T-helper 1 cell treated with Interleukin-12 subunit alpha and Interleukin-12 subunit beta and Interleukin-4 antibody, amounts not matched to agents 30 μg/mL and 1 μg/mL, for 36 hours (primary cell): Measurements from ENCODE around the gene FES.
A peak's percentile ranks its signal among the peaks of the same experiment; 100 is the strongest.

Experiments
- H3K27ac Mint-ChIP-seq: one replicate; pipeline ENCODE4 v1.8.0; 2021; ENCODE audit warnings: mild to moderate bottlenecking, mixed read lengths
- H3K27me3 Mint-ChIP-seq: one replicate; pipeline ENCODE4 v1.8.0; 2021; ENCODE audit warnings: low read depth, mixed read lengths
- H3K36me3 Mint-ChIP-seq: one replicate; pipeline ENCODE4 v1.8.0; 2021; ENCODE audit warnings: low read depth, mixed read lengths
- H3K4me1 Mint-ChIP-seq: one replicate; pipeline ENCODE4 v1.8.0; 2021; ENCODE audit warnings: low read depth, mixed read lengths
- H3K4me3 Mint-ChIP-seq: one replicate; pipeline ENCODE4 v1.8.0; 2021; ENCODE audit warnings: mild to moderate bottlenecking, moderate library complexity, mixed read lengths
- H3K9me3 Mint-ChIP-seq: one replicate; pipeline ENCODE4 v1.8.0; 2021; ENCODE audit warnings: mixed read lengths

The FES gene

DNA sequence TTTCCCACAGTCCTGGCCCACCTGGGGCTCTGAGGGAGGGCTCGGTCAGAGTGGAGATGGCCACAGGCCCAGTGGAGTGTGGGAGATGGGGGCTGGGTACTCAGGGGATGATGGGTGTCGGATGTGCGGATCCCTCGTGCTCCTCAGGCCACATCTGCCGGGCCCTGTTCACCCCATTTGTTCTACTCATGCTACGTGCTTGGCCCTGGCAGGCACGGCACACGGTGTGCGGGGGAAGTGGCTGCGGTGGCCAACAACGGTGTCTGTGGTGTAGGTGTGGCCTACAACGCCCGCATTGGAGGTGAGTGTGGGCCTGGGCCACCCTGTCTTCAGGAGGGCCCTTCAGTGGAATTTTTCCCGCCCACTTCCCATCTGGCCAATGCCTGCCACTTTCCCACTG lies 7.0 kb upstream of the FES start:
- Mint-ChIP-seq H3K4me3 (peak overlapping the region; percentile 72), H3K36me3 (peaks cover 81% of the 10 kb centered on the region), H3K27ac (peak overlapping the region; percentile 74), H3K4me1 (peaks cover 53% of the 10 kb centered on the region), H3K9me3 (no peaks in the 10 kb centered on the region), H3K27me3 (no peaks in the 10 kb centered on the region)

DNA sequence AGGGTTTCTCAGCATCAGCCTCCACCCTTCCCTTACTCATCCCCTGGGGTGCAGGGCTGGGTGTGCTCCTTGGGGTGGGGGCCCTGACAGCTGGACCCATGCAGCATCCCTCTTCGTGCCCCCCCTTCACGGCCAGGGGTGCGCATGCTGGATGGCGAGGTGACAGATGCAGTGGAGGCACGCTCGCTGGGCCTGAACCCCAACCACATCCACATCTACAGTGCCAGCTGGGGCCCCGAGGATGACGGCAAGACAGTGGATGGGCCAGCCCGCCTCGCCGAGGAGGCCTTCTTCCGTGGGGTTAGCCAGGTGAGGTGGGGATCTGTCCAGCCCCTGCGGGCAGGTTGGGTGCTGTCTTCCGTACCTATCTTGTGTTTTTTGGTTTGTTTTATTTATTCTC lies 6.3 kb upstream of the FES start:
- no peaks in the 10 kb centered on the region for H3K27me3 Mint-ChIP-seq
- H3K4me1 Mint-ChIP-seq, result peaks cover 57% of the 10 kb centered on the region
- peak overlapping the region; percentile 74 for H3K27ac Mint-ChIP-seq
- H3K36me3 Mint-ChIP-seq, result peaks cover 78% of the 10 kb centered on the region
- H3K4me3 Mint-ChIP-seq, result peak overlapping the region; percentile 72
- no peaks in the 10 kb centered on the region for H3K9me3 Mint-ChIP-seq

DNA sequence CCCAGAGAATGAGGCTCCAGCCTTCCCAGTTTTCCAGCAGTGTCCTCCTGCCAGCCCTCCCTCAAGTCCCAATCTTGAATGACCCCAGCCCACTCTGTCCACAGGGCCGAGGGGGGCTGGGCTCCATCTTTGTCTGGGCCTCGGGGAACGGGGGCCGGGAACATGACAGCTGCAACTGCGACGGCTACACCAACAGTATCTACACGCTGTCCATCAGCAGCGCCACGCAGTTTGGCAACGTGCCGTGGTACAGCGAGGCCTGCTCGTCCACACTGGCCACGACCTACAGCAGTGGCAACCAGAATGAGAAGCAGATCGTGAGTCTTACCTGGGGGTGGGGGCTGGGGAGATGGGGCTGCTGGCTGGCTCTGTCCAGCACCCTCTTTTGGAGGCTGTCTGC lies 5.6 kb upstream of the FES start:
- H3K36me3 Mint-ChIP-seq, result peaks cover 74% of the 10 kb centered on the region
- no peaks in the 10 kb centered on the region for H3K9me3 Mint-ChIP-seq
- H3K27me3 Mint-ChIP-seq, result no peaks in the 10 kb centered on the region
- H3K4me3 Mint-ChIP-seq, result no peak overlapping the region
- peaks cover 62% of the 10 kb centered on the region for H3K4me1 Mint-ChIP-seq
- H3K27ac Mint-ChIP-seq, result peak overlapping the region; percentile 74

DNA sequence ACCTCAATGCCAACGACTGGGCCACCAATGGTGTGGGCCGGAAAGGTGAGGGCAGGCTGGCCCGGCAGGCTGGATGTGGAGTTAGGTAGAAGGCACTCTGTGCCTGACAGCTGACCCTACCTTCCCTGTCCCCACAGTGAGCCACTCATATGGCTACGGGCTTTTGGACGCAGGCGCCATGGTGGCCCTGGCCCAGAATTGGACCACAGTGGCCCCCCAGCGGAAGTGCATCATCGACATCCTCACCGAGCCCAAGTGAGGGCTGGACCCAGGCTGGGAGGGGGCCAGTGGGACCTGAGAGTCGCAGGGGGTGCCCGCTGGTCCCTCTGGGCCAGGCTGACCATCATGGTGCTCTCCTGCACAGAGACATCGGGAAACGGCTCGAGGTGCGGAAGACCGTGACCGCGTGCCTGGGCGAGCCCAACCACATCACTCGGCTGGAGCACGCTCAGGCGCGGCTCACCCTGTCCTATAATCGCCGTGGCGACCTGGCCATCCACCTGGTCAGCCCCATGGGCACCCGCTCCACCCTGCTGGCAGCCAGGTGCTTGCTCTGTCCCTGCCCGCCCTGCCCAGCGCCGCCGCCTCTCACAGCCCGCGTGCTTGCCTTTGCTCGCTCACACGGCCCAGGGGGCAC lies 4.5 kb upstream of the FES start:
- peaks cover 64% of the 10 kb centered on the region for H3K36me3 Mint-ChIP-seq
- peak overlapping the region; percentile 31 for H3K27ac Mint-ChIP-seq
- H3K4me3 Mint-ChIP-seq, result peak overlapping the region; percentile 25
- H3K4me1 Mint-ChIP-seq, result peaks cover 59% of the 10 kb centered on the region
- H3K9me3 Mint-ChIP-seq, result no peaks in the 10 kb centered on the region
- no peaks in the 10 kb centered on the region for H3K27me3 Mint-ChIP-seq

DNA sequence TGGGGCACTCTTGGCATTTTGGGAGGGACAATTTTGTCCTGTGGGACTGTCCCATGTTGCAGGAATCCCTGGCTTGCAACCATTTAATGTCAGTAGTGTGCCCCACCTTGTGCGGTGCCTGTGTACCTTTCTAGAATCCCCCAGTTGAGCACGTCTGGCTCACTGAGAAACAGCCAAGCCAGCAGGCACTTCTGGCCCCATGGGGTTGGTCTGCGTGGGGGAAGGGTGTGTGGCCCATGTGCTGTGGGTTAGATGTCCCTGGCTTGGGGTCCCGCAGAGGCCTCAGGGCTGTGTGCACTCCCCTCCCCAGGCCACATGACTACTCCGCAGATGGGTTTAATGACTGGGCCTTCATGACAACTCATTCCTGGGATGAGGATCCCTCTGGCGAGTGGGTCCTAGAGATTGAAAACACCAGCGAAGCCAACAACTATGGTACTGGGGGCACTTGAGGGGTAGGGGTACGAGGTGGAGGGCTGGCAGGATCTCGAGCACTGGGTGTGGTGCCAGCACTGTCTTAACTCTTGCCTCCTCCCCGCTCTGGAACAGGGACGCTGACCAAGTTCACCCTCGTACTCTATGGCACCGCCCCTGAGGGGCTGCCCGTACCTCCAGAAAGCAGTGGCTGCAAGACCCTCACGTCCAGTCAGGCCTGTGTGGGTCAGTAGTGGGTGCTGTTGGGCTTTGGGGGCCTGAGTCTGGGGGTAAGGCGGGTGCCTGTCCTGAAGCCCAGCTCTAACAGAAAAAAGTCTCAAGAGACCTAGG lies 3.7 kb upstream of the FES start:
- Mint-ChIP-seq H3K36me3 (peaks cover 60% of the 10 kb centered on the region), H3K27me3 (no peaks in the 10 kb centered on the region), H3K4me1 (peaks cover 61% of the 10 kb centered on the region), H3K27ac (no peak overlapping the region), H3K4me3 (no peak overlapping the region), H3K9me3 (no peaks in the 10 kb centered on the region)

DNA sequence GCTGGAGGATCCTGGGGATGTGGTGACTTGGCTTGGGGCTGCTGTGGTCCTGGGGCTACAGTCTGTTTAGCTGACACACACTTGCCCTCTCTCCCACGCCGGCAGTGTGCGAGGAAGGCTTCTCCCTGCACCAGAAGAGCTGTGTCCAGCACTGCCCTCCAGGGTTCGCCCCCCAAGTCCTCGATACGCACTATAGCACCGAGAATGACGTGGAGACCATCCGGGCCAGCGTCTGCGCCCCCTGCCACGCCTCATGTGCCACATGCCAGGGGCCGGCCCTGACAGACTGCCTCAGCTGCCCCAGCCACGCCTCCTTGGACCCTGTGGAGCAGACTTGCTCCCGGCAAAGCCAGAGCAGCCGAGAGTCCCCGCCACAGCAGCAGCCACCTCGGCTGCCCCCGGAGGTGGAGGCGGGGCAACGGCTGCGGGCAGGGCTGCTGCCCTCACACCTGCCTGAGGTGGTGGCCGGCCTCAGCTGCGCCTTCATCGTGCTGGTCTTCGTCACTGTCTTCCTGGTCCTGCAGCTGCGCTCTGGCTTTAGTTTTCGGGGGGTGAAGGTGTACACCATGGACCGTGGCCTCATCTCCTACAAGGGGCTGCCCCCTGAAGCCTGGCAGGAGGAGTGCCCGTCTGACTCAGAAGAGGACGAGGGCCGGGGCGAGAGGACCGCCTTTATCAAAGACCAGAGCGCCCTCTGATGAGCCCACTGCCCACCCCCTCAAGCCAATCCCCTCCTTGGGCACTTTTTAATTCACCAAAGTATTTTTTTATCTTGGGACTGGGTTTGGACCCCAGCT lies 2.9 kb upstream of the FES start:
- Mint-ChIP-seq H3K36me3 (peaks cover 61% of the 10 kb centered on the region), H3K27ac (no peak overlapping the region), H3K9me3 (no peaks in the 10 kb centered on the region), H3K4me3 (no peak overlapping the region), H3K27me3 (no peaks in the 10 kb centered on the region), H3K4me1 (peaks cover 61% of the 10 kb centered on the region)

DNA sequence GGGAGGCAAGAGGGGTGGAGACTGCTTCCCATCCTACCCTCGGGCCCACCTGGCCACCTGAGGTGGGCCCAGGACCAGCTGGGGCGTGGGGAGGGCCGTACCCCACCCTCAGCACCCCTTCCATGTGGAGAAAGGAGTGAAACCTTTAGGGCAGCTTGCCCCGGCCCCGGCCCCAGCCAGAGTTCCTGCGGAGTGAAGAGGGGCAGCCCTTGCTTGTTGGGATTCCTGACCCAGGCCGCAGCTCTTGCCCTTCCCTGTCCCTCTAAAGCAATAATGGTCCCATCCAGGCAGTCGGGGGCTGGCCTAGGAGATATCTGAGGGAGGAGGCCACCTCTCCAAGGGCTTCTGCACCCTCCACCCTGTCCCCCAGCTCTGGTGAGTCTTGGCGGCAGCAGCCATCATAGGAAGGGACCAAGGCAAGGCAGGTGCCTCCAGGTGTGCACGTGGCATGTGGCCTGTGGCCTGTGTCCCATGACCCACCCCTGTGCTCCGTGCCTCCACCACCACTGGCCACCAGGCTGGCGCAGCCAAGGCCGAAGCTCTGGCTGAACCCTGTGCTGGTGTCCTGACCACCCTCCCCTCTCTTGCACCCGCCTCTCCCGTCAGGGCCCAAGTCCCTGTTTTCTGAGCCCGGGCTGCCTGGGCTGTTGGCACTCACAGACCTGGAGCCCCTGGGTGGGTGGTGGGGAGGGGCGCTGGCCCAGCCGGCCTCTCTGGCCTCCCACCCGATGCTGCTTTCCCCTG lies 2.2 kb upstream of the FES start:
- Mint-ChIP-seq H3K4me1 (peaks cover 58% of the 10 kb centered on the region), H3K27ac (peak overlapping the region; percentile 68), H3K9me3 (no peaks in the 10 kb centered on the region), H3K36me3 (peaks cover 59% of the 10 kb centered on the region), H3K27me3 (no peaks in the 10 kb centered on the region), H3K4me3 (no peak overlapping the region)

DNA sequence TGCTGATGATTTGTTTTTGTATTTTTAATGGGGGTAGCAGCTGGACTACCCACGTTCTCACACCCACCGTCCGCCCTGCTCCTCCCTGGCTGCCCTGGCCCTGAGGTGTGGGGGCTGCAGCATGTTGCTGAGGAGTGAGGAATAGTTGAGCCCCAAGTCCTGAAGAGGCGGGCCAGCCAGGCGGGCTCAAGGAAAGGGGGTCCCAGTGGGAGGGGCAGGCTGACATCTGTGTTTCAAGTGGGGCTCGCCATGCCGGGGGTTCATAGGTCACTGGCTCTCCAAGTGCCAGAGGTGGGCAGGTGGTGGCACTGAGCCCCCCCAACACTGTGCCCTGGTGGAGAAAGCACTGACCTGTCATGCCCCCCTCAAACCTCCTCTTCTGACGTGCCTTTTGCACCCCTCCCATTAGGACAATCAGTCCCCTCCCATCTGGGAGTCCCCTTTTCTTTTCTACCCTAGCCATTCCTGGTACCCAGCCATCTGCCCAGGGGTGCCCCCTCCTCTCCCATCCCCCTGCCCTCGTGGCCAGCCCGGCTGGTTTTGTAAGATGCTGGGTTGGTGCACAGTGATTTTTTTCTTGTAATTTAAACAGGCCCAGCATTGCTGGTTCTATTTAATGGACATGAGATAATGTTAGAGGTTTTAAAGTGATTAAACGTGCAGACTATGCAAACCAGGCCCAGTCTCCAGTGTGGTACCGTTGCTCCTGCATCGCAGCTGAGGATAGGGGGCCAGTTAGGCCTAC lies 1.4 kb upstream of the FES start:
- H3K4me3 Mint-ChIP-seq, result no peak overlapping the region

DNA sequence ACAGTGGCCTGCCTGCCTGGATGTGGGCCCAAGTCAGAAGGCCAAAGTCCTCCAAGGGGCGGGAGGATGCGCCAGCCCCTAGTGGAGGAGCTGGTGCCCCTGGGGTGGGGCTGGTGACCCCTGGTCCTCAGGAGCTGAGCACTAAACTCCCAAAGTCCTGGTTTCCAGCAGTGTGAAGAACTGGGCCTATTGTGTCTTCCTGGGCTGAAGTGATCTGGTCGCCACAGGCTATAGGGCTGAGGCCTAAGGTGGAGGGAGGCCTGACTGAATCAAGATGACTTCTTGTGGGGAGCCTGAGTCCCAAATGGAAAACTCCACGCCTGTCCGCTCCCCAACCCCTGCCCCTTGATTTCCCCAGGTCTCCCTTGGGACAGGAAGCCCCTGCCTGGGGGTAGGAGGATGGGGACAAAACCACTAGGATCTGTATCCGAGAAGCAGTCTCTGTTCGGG lies 753 bp upstream of the FES start:
- H3K4me1 Mint-ChIP-seq, result peaks cover 54% of the 10 kb centered on the region
- no peaks in the 10 kb centered on the region for H3K9me3 Mint-ChIP-seq
- no peaks in the 10 kb centered on the region for H3K27me3 Mint-ChIP-seq
- H3K4me3 Mint-ChIP-seq, result peak overlapping the region; percentile 25
- peak overlapping the region; percentile 69 for H3K27ac Mint-ChIP-seq
- H3K36me3 Mint-ChIP-seq, result peaks cover 58% of the 10 kb centered on the region

More for the DNA sequence above, 1.4 kb upstream of the FES start:
- H3K27ac Mint-ChIP-seq, result peak overlapping the region; percentile 69
- no peaks in the 10 kb centered on the region for H3K27me3 Mint-ChIP-seq
- peaks cover 58% of the 10 kb centered on the region for H3K36me3 Mint-ChIP-seq
- no peaks in the 10 kb centered on the region for H3K9me3 Mint-ChIP-seq
- H3K4me1 Mint-ChIP-seq, result peaks cover 54% of the 10 kb centered on the region

DNA sequence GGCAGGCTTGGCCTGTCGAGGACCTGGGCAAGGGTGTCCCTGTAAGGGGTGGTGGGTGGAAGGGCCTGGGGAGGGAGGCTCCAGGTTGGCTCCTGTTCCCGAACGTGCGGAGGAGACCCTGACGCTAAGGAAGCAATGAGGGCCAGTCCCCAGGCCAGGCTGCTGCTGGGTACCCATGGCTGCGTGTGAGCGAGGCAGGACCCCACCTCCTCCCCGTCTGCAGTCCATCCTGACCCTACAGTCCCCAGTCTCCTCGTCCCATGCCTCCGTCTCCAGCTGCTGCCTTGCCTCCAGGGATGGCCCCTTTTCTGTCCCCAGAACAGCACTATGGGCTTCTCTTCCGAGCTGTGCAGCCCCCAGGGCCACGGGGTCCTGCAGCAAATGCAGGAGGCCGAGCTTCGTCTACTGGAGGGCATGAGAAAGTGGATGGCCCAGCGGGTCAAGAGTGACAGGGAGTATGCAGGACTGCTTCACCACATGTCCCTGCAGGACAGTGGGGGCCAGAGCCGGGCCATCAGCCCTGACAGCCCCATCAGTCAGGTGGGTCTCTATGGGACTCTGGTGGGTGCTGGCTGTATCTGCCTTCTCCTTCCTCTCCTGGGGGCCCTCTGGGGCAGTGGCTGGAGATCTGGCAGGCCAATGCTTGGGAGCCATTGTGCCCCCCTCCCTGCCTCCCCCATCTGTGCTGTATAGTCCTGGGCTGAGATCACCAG lies 571 bp downstream of the FES start:
- H3K4me3 Mint-ChIP-seq, result peak overlapping the region; percentile 54
- peaks cover 54% of the 10 kb centered on the region for H3K4me1 Mint-ChIP-seq
- H3K27ac Mint-ChIP-seq, result peak overlapping the region; percentile 76
- H3K27me3 Mint-ChIP-seq, result no peaks in the 10 kb centered on the region
- H3K9me3 Mint-ChIP-seq, result no peaks in the 10 kb centered on the region
- peaks cover 56% of the 10 kb centered on the region for H3K36me3 Mint-ChIP-seq

DNA sequence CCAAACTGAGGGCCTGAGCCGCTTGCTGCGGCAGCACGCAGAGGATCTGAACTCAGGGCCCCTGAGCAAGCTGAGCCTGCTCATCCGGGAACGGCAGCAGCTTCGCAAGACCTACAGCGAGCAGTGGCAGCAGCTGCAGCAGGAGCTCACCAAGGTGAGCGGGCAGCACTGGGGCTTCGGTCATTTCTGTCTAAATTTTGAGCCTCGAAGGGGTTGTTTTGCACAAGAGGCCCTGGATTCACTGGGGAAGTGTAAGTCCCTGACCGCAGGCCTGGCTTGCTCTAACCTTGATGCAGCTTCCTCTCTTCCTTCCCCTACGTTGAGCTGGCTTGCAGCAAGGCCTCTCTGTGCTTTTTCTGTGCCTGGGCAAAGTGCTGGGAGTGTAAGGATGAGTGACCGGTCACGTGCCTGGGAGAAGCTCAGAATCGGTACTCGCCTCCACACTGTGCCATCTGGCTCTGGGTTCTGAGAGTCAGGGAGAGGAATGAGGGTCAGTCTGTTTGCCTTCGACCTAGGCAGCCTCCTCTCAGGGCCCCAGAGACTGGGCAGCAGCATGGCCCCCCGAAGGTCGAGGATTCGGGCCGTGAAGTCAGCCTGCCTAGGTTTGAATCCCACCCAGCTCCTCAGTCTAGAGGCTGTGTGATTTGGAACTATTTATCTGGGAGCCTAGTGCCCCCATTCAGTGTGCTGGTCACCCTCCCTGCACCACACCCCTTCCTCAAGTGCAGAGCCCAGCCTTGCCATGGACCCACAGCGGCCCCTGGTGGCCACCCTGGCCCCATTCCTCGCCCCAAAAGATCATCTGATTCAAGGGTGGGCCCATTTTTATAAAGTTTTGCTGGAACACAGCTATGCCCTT lies 1.4 kb downstream of the FES start:
- H3K9me3 Mint-ChIP-seq, result no peaks in the 10 kb centered on the region
- peaks cover 49% of the 10 kb centered on the region for H3K4me1 Mint-ChIP-seq
- H3K4me3 Mint-ChIP-seq, result peak overlapping the region; percentile 61
- peaks cover 56% of the 10 kb centered on the region for H3K36me3 Mint-ChIP-seq
- H3K27me3 Mint-ChIP-seq, result no peaks in the 10 kb centered on the region
- peak overlapping the region; percentile 76 for H3K27ac Mint-ChIP-seq

DNA sequence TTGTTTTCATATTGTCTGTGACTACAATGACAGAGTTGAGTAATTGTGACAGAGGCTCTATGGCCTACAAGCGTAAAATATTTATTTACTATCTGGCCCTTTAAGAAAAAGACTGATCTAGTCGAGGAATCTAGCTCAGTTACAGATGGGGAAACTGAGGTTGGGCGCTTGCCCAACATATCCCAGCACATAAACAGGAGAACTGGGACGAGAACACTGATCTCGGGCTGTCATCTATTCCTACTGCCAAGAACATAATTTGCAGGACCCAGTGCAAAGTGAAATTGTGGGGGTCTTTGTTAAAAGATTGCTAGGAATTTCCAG lies 1.9 kb downstream of the FES start:
- H3K9me3 Mint-ChIP-seq, result no peaks in the 10 kb centered on the region
- no peaks in the 10 kb centered on the region for H3K27me3 Mint-ChIP-seq
- H3K4me1 Mint-ChIP-seq, result peaks cover 47% of the 10 kb centered on the region
- peak overlapping the region; percentile 61 for H3K4me3 Mint-ChIP-seq
- H3K27ac Mint-ChIP-seq, result peak overlapping the region; percentile 76
- H3K36me3 Mint-ChIP-seq, result peaks cover 50% of the 10 kb centered on the region
